Osteoblast (primary cell): ENCODE data around the gene SLC17A7. TPM values are rescaled to one million over a fixed set of nuclear protein-coding genes. Genes with fewer than 3 reads are reported as not detected.

Experiments
- DNase-seq: peaks from one replicate; pipeline ENCODE4 v3.0.0; 2011; ENCODE audit warnings: low spot score, mixed read lengths; ENCODE audit not compliant: insufficient read length; ENCODE audit errors: missing footprints
- H2AFZ ChIP-seq: 2 replicates; pipeline ENCODE4 v1.6.0; 2011; ENCODE audit warnings: mild to moderate bottlenecking, low read length
- H3K27ac ChIP-seq: 2 replicates; pipeline ENCODE4 v1.5.1; 2011; ENCODE audit warnings: mild to moderate bottlenecking, low read depth, low read length, moderate library complexity
- H3K27me3 ChIP-seq: 2 replicates; pipeline ENCODE4 v1.6.0; 2012; ENCODE audit warnings: mild to moderate bottlenecking, control low read depth, inconsistent platforms, low read length, moderate library complexity; ENCODE audit not compliant: insufficient read depth
- H3K36me3 ChIP-seq: 2 replicates; pipeline ENCODE4 v1.5.1; 2011; ENCODE audit warnings: mild to moderate bottlenecking, low read length, control low read depth, moderate library complexity; ENCODE audit not compliant: insufficient read depth
- H3K4me1 ChIP-seq: 2 replicates; pipeline ENCODE4 v1.5.1; 2011; ENCODE audit warnings: mild to moderate bottlenecking, low read length, control low read depth, moderate library complexity; ENCODE audit not compliant: insufficient read depth
- H3K4me2 ChIP-seq: 2 replicates; pipeline ENCODE4 v1.6.0; 2011; ENCODE audit warnings: mild to moderate bottlenecking, low read length; ENCODE audit not compliant: insufficient read depth
- H3K4me3 ChIP-seq: fragments of 200-600 bp; sonication (generic); 3 replicates; pipeline ENCODE4 v1.5.1; 2012; ENCODE audit warnings: mild to moderate bottlenecking, low read length, inconsistent platforms; ENCODE audit not compliant: insufficient read depth
- H3K79me2 ChIP-seq: 2 replicates; pipeline ENCODE4 v1.6.0; 2012; ENCODE audit warnings: mild to moderate bottlenecking, low read length, control low read depth, inconsistent platforms; ENCODE audit not compliant: insufficient read depth
- H3K9me3 ChIP-seq: 2 replicates; pipeline ENCODE4 v1.5.1; 2011; ENCODE audit warnings: low read depth, low read length, control low read depth
- H4K20me1 ChIP-seq: 2 replicates; pipeline ENCODE4 v1.6.0; 2012; ENCODE audit warnings: mild to moderate bottlenecking, low read length, control low read depth; ENCODE audit not compliant: insufficient read depth
- total RNA-seq: library from RNA; depleted of rRNA; stranded (reverse); fragments of >200 nt; gene quantifications from 2 replicates; pipeline ENCODE4 v1.2.3, GENCODE V29; 2012
- TF ChIP-seq, protein P1 (sequence below): IDR thresholded peaks from 2 replicates; pipeline ENCODE4 v1.5.1; 2011; ENCODE audit warnings: mild to moderate bottlenecking, low read depth, low read length, moderate library complexity; ENCODE audit errors: extremely low read depth

SLC17A7 gene
- total RNA-seq, 1 donor, result under 0.01 TPM

DNA sequence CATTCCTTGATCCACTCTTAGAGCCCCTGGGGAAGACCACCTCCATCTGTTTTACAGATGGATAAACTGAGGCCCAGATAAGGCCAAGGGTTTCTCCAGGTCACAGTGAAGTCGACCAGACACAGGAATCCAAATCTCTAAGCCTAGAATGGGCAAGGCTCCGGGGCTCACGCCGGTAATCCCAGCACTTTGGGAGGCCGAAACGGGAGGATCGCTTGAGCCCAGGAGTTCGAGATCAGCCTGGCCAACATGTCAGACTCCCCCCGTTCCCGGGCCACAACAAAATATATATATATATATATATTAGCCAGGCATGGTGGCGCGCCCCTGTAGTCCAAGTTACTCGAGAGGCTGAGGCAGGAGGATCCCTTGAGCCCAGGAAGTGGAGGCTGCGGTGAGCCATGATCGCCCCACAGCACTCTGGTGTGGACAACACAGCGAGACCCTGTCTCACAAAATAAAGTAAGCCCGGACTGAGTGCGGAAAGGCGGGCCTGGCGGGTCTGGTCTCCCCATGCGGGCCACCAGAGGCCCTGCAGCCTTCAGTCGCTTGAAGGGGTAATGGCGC, 45.5 kb upstream of the SLC17A7 start:
- Histone ChIP-seq H3K4me3 (peak overlapping the region; percentile 50), H3K4me1 (peaks cover 13% of the 10 kb centered on the region), H2AFZ (peak overlapping the region; percentile 96), H3K27me3 (no peaks in the 10 kb centered on the region), H3K4me2 (peak overlapping the region; percentile 49), H3K9me3 (no peaks in the 10 kb centered on the region), H3K27ac (peak overlapping the region; percentile 49), H3K36me3 (peaks cover 36% of the 10 kb centered on the region), H4K20me1 (peaks cover 37% of the 10 kb centered on the region), H3K79me2 (peaks cover 38% of the 10 kb centered on the region)
- DNase-seq, result no peak
- TF ChIP-seq, protein P1, sequence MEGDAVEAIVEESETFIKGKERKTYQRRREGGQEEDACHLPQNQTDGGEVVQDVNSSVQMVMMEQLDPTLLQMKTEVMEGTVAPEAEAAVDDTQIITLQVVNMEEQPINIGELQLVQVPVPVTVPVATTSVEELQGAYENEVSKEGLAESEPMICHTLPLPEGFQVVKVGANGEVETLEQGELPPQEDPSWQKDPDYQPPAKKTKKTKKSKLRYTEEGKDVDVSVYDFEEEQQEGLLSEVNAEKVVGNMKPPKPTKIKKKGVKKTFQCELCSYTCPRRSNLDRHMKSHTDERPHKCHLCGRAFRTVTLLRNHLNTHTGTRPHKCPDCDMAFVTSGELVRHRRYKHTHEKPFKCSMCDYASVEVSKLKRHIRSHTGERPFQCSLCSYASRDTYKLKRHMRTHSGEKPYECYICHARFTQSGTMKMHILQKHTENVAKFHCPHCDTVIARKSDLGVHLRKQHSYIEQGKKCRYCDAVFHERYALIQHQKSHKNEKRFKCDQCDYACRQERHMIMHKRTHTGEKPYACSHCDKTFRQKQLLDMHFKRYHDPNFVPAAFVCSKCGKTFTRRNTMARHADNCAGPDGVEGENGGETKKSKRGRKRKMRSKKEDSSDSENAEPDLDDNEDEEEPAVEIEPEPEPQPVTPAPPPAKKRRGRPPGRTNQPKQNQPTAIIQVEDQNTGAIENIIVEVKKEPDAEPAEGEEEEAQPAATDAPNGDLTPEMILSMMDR, result no peak

- H3K4me2 ChIP-seq, result no peak overlapping the region
- no peak overlapping the region for H3K4me3 ChIP-seq
- H3K79me2 ChIP-seq, result peaks cover 38% of the 10 kb centered on the region
- TF ChIP-seq, protein P1, result no peak
- H3K4me1 ChIP-seq, result peaks cover 13% of the 10 kb centered on the region
- no peaks in the 10 kb centered on the region for H3K27me3 ChIP-seq
- peaks cover 37% of the 10 kb centered on the region for H4K20me1 ChIP-seq
- H2AFZ ChIP-seq, result no peak overlapping the region
- H3K36me3 ChIP-seq, result peaks cover 32% of the 10 kb centered on the region
- H3K9me3 ChIP-seq, result no peaks in the 10 kb centered on the region
- no peak overlapping the region for H3K27ac ChIP-seq
- no peak for DNase-seq
These were observed 44.9 kb upstream of the SLC17A7 start for GRCh38 chr19:49486232-49486631.

- no peak overlapping the region for H3K4me2 ChIP-seq
- H3K4me1 ChIP-seq, result no peaks in the 10 kb centered on the region
- H3K36me3 ChIP-seq, result no peaks in the 10 kb centered on the region
- H3K27ac ChIP-seq, result no peak overlapping the region
- H2AFZ ChIP-seq, result no peak overlapping the region
- peak; percentile 58 for DNase-seq
- H3K27me3 ChIP-seq, result no peaks in the 10 kb centered on the region
- H3K79me2 ChIP-seq, result no peaks in the 10 kb centered on the region
- TF ChIP-seq, protein P1, result no peak
- H4K20me1 ChIP-seq, result no peaks in the 10 kb centered on the region
- no peaks in the 10 kb centered on the region for H3K9me3 ChIP-seq
- no peak overlapping the region for H3K4me3 ChIP-seq
These were observed 39.8 kb upstream of the SLC17A7 start for GRCh38 chr19:49481020-49481683.

DNA sequence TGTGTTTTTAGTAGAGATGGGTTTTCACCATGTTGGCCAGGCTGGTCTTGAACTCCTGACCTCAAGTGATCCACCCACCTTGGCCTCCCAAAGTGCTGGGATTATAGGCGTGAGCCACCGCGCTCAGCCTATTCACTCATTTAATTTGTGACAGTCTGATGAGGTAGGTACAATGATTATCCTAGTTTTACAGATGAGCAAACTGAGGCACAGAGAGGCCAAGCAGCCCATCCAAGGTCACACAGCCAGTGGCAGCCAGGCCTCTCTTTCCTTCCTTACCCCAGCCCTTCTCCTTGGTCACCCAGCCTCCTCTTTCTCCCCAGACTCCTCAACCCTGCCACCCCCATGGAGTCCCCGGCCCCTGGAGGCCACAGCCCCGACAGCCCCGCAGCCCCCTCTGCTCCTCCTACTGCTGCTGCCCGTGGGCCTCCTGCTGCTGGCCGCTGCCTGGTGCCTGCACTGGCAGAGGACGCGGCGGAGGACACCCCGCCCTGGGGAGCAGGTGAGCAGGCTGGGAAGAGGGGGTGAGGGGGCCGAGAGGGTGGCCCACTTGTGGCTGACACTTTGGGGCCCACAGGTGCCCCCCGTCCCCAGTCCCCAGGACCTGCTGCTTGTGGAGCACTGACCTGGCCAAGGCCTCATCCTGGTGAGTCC, 38.8 kb upstream of the SLC17A7 start:
- Histone ChIP-seq H3K4me2 (no peak overlapping the region), H3K4me1 (no peaks in the 10 kb centered on the region), H2AFZ (no peak overlapping the region), H3K9me3 (no peaks in the 10 kb centered on the region), H4K20me1 (no peaks in the 10 kb centered on the region), H3K36me3 (no peaks in the 10 kb centered on the region), H3K4me3 (no peak overlapping the region), H3K79me2 (no peaks in the 10 kb centered on the region), H3K27ac (no peak overlapping the region), H3K27me3 (no peaks in the 10 kb centered on the region)
- TF ChIP-seq, protein P1, result no peak
- no peak for DNase-seq
